HL-60 (cell line): ENCODE measurements around the gene KATNAL1.
A peak's percentile ranks its signal among the peaks of the same experiment; 100 is the strongest.

ENCODE experiments used
- DNase-seq, 2 experiments: peaks; one replicate each; pipeline ENCODE4 v3.0.0-alpha.2; 2010 to 2020; ENCODE audit warnings: low read depth in 1 of 2, low spot score in 1 of 2
- H3K27ac ChIP-seq: fragments of 250-450 bp; sonication (Bioruptor Pico); replicated peaks from 2 replicates; pipeline ENCODE4 v1.5.1; 2020; ENCODE audit warnings: mild to moderate bottlenecking, moderate library complexity
- H3K27me3 ChIP-seq: fragments of 250-450 bp; sonication (Bioruptor Pico); 2 replicates; pipeline ENCODE4 v1.5.1; 2021; ENCODE audit warnings: mild to moderate bottlenecking, moderate library complexity; ENCODE audit not compliant: insufficient read depth, poor library complexity, severe bottlenecking
- H3K4me3 ChIP-seq: replicated peaks from 2 replicates; pipeline ENCODE4 v1.5.1; 2011; ENCODE audit warnings: mild to moderate bottlenecking, control low read depth, low read length; ENCODE audit not compliant: insufficient read depth
- CTCF ChIP-seq: IDR thresholded peaks from one replicate; pipeline ENCODE4 v1.5.1; 2011; ENCODE audit warnings: low read length, control low read depth, inconsistent platforms; ENCODE audit not compliant: insufficient read depth
- GABPA ChIP-seq: IDR thresholded peaks from 2 replicates; pipeline ENCODE4 v1.6.1; 2012; ENCODE audit warnings: low read depth
- POLR2AphosphoS5 ChIP-seq: IDR thresholded peaks from 2 replicates; pipeline ENCODE4 v1.6.1; 2012; ENCODE audit warnings: low read depth
- SPI1 ChIP-seq: IDR thresholded peaks from 2 replicates; pipeline ENCODE4 v1.6.1; 2012; ENCODE audit warnings: low read depth, mild to moderate bottlenecking, borderline replicate concordance
- TF ChIP-seq, protein P1 (sequence below): IDR thresholded peaks from 2 replicates; pipeline ENCODE4 v1.6.1; 2012; ENCODE audit warnings: low read depth; ENCODE audit not compliant: insufficient replicate concordance

The KATNAL1 gene

DNA sequence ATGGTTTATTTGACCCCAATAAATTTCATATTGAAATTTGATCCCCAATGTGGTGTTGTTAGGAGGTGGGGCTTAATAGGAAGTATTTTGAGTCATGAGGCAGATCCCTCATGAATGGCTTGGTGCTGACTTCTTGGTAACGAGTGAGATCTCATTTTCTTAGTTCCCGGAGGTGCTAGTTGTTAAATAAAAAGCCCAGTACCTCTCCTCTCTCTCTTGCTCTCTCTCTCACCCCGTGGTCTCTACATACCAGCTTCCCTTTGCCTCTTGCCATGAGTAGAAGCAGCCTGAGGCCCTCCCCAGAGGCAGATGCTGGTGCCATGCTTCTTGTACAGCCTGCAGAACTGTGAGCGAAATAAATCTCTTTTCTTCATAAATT lies 39.4 kb upstream of the KATNAL1 start:
- Histone ChIP-seq H3K27ac (no peak overlapping the region), H3K27me3 (no peaks in the 10 kb centered on the region), H3K4me3 (no peak overlapping the region)
- TF ChIP-seq, protein P1, sequence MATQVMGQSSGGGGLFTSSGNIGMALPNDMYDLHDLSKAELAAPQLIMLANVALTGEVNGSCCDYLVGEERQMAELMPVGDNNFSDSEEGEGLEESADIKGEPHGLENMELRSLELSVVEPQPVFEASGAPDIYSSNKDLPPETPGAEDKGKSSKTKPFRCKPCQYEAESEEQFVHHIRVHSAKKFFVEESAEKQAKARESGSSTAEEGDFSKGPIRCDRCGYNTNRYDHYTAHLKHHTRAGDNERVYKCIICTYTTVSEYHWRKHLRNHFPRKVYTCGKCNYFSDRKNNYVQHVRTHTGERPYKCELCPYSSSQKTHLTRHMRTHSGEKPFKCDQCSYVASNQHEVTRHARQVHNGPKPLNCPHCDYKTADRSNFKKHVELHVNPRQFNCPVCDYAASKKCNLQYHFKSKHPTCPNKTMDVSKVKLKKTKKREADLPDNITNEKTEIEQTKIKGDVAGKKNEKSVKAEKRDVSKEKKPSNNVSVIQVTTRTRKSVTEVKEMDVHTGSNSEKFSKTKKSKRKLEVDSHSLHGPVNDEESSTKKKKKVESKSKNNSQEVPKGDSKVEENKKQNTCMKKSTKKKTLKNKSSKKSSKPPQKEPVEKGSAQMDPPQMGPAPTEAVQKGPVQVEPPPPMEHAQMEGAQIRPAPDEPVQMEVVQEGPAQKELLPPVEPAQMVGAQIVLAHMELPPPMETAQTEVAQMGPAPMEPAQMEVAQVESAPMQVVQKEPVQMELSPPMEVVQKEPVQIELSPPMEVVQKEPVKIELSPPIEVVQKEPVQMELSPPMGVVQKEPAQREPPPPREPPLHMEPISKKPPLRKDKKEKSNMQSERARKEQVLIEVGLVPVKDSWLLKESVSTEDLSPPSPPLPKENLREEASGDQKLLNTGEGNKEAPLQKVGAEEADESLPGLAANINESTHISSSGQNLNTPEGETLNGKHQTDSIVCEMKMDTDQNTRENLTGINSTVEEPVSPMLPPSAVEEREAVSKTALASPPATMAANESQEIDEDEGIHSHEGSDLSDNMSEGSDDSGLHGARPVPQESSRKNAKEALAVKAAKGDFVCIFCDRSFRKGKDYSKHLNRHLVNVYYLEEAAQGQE, result no peak
- TF ChIP-seq POLR2AphosphoS5, result no peak
- no peak for DNase-seq

- peak; percentile 56; the same call in 1 of the 2 replicates for TF ChIP-seq POLR2AphosphoS5
- no peak for TF ChIP-seq GABPA
- peak; percentile 54; the same call in 1 of the 2 replicates for TF ChIP-seq SPI1
- no peak for TF ChIP-seq CTCF
- Histone ChIP-seq H3K27me3 (no peaks in the 10 kb centered on the region), H3K27ac (no peak overlapping the region), H3K4me3 (no peak overlapping the region)
- DNase-seq, result peak in 1 of 2 experiments; percentile 85
Observed at GRCh38 chr13:30346153-30346788, 38.9 kb upstream of the KATNAL1 start.

DNA sequence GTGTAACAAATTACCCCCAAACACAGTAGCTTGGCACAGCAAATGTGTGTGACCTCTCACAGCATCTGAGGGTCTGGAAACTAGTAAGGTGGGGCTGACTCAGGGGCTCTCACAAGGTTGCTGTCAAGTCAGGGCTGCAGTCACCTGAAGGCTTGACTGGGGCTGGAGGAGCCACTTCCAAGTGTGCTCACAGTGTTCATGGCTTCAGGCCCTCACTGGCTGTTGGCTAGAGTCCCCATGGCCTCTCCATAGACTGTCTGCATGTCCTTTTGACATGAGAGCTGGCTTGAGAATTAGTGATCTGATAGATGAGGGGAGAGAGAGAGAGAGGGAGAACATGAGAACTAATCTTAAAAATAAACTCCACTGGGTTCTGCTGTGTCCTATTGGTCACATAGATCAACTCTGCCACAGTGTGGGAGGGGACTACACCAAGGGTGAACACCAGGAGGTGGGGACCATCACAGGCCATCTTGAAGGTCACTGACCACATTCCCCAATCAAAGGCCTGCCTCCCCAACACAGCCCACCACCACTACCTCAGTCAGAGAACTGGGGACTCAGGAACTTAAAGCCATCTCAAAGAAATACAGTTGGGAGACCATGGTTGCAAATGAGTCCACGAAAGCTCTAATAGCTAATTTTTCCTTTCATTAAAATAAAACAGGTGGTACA lies 38.2 kb upstream of the KATNAL1 start:
- Histone ChIP-seq H3K27me3 (no peaks in the 10 kb centered on the region), H3K27ac (no peak overlapping the region), H3K4me3 (no peak overlapping the region)
- no peak for DNase-seq
- TF ChIP-seq SPI1 (no peak), GABPA (no peak), POLR2AphosphoS5 (no peak), CTCF (no peak)
- TF ChIP-seq, protein P1, result no peak

DNA sequence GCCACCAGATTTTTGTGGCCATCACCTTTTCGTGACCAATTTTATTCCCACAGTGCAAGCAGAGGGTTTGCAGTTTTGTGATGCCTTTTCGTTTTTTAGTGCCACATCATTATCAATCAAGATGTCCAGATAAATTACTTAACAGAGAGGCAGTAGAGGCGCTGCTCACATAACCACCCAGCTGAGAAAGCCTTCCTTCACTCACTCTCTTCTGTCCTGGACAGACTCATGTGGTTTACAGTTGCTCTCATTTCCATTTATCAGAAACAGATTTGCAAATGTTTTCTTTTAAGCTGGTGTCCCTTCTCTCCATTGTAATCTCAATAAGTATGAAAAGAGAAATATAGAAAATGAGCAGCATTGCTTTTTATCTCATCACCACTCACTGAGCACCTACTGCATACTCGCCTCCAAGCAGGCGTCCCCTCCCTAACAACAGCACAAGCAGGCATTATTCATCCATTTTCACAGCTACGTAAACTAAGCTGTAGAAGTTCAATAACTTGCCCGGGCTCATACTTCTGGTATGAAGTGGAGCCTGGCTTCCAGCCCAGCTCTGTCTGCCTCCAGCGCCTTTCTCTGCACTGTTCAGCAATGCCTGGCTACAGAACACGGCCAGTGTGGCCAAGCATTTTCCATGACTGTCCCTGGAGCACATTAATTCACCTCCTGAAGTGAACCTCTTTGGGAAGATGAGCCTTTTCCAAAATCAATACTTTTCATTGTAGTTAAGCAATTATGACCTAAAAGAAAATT lies 34.6 kb upstream of the KATNAL1 start:
- H3K27ac ChIP-seq, result no peak overlapping the region
- DNase-seq, result no peak

More for the DNA sequence above, 34.6 kb upstream of the KATNAL1 start:
- Histone ChIP-seq H3K4me3 (no peak overlapping the region), H3K27me3 (no peaks in the 10 kb centered on the region)
- TF ChIP-seq GABPA (no peak), POLR2AphosphoS5 (no peak), CTCF (no peak), SPI1 (no peak)
- TF ChIP-seq, protein P1, result no peak
